B cell (primary cell): ENCODE results near the gene LYZL2. TPM values are rescaled to one million over a fixed set of nuclear protein-coding genes. Genes with fewer than 3 reads are reported as not detected.
"Not testable (repeated sequence)": the region's sequence is repeated elsewhere in the genome, so short reads cannot be mapped to it uniquely, and the experiment has no call there.

Experiments used
- ATAC-seq: fragments of 200-7000 bp; cut with Tn5 transposase; one replicate; pipeline ENCODE4 v1.10.0; 2021; ENCODE audit warnings: low read depth, mild to moderate bottlenecking, moderate number of reproducible peaks, moderate library complexity
- CTCF ChIA-PET: fragments of 350-600 bp; sonication (Branson Sonifier 250); formaldehyde crosslinking; loops from one replicate; lab custom pipeline; 2021; ENCODE audit warnings: antibody characterized with exemption, inconsistent platforms; lab: Charles Lee
- POLR2A ChIA-PET: fragments of 350-600 bp; sonication (Branson Sonifier 250); formaldehyde crosslinking; loops from one replicate; lab custom pipeline; 2021; ENCODE audit warnings: antibody characterized with exemption; lab: Charles Lee
- DNase-seq: peaks from one replicate; pipeline ENCODE4 v3.0.0; 2013
- H2AFZ ChIP-seq: 2 replicates; pipeline ENCODE4 v1.6.1; 2012; ENCODE audit warnings: mild to moderate bottlenecking, low read depth, low read length; ENCODE audit not compliant: insufficient read depth, poor library complexity, severe bottlenecking
- H3K27ac ChIP-seq, 2 donors: 1 replicate in 1 of 2; 2 replicates in 1 of 2; pipeline ENCODE4 v1.5.1; 2012 to 2013; ENCODE audit warnings: low read length in 2 of 2, mild to moderate bottlenecking in 2 of 2, moderate library complexity in 1 of 2
- H3K27me3 ChIP-seq, 4 experiments: fragments of 200-600 bp in 1 of 4; sonication (generic) in 1 of 4; replicated peaks in 1 of 4; 1 replicate in 2 of 4; 2 replicates in 2 of 4; pipeline versions ENCODE4 v1.6.1 to v1.7.0; 2013 to 2016; ENCODE audit warnings: low read length in 3 of 4, mild to moderate bottlenecking in 2 of 4, mixed read lengths in 1 of 4, moderate library complexity in 1 of 4; ENCODE audit not compliant: insufficient read depth in 4 of 4, control insufficient read depth in 3 of 4; ENCODE audit errors: control extremely low read depth in 1 of 4
- H3K36me3 ChIP-seq, 2 experiments: replicated peaks in 1 of 2; 1 replicate in 1 of 2; 2 replicates in 1 of 2; pipeline versions ENCODE4 v1.6.1 to v1.7.1; 2013; ENCODE audit warnings: low read length in 1 of 2; ENCODE audit not compliant: insufficient read depth in 2 of 2, control insufficient read depth in 1 of 2; ENCODE audit errors: control extremely low read depth in 1 of 2, extremely low read depth in 1 of 2
- H3K4me1 ChIP-seq, 2 donors: fragments of 200-600 bp in 1 of 2; sonication (generic) in 1 of 2; 1 replicate in 1 of 2; 2 replicates in 1 of 2; pipeline versions ENCODE4 v1.5.1 to v1.6.1; 2013 to 2017; ENCODE audit warnings: low read length in 2 of 2; ENCODE audit not compliant: control insufficient read depth in 2 of 2, insufficient read depth in 2 of 2
- H3K4me2 ChIP-seq: replicated peaks from 2 replicates; pipeline ENCODE3; 2012; ENCODE audit warnings: mild to moderate bottlenecking, low read depth, low read length; ENCODE audit not compliant: poor library complexity, severe bottlenecking
- H3K4me3 ChIP-seq, 5 experiments: fragments of 200-600 bp in 1 of 5; sonication (generic) in 1 of 5; 1 replicate in 3 of 5; 2 replicates in 2 of 5; pipeline versions ENCODE4 v1.5.1 to v1.7.0; 2011 to 2016; ENCODE audit warnings: low read length in 4 of 5, mild to moderate bottlenecking in 4 of 5, low read depth in 2 of 5, control low read depth in 1 of 5, moderate library complexity in 1 of 5; ENCODE audit not compliant: insufficient read depth in 1 of 5; ENCODE audit errors: control extremely low read depth in 1 of 5, extremely low read depth in 1 of 5
- H3K79me2 ChIP-seq: fragments of 200-600 bp; sonication (generic); one replicate; pipeline ENCODE4 v1.6.0; 2016; ENCODE audit warnings: low read length; ENCODE audit not compliant: control insufficient read depth, insufficient read depth
- H3K9ac ChIP-seq: fragments of 200-600 bp; sonication (generic); 2 replicates; pipeline ENCODE4 v1.6.1; 2017; ENCODE audit warnings: mild to moderate bottlenecking, low read length, moderate library complexity
- H3K9me3 ChIP-seq, 3 donors: one replicate each; pipeline versions ENCODE4 v1.6.1 to v1.7.1; 2013; ENCODE audit warnings: low read length in 2 of 3; ENCODE audit not compliant: control insufficient read depth in 2 of 3, insufficient read depth in 1 of 3; ENCODE audit errors: control extremely low read depth in 1 of 3
- H4K20me1 ChIP-seq: 2 replicates; pipeline ENCODE4 v1.6.0; 2012; ENCODE audit warnings: mild to moderate bottlenecking, low read length; ENCODE audit not compliant: insufficient read depth, control insufficient read depth, poor library complexity, severe bottlenecking
- H3K27ac Mint-ChIP-seq: one replicate; pipeline ENCODE4 v1.8.0; 2021; ENCODE audit warnings: mixed read lengths
- H3K27me3 Mint-ChIP-seq: one replicate; pipeline ENCODE4 v1.8.0; 2021; ENCODE audit warnings: mixed read lengths
- H3K4me1 Mint-ChIP-seq: one replicate; pipeline ENCODE4 v1.8.0; 2021; ENCODE audit warnings: mixed read lengths
- H3K4me3 Mint-ChIP-seq: one replicate; pipeline ENCODE4 v1.8.0; 2021; ENCODE audit warnings: mixed read lengths
- H3K9me3 Mint-ChIP-seq: one replicate; pipeline ENCODE4 v1.8.0; 2022; ENCODE audit warnings: mixed read lengths; ENCODE audit not compliant: insufficient read depth
- WGBS: methylation state at CpG from one replicate; pipeline ENCODE4 v1.1.5; 2013; ENCODE audit warnings: missing lambda C conversion rate; ENCODE audit not compliant: insufficient coverage; 5-methylcytosine and 5-hydroxymethylcytosine counted together
- intact Hi-C: fragments of 100-400 bp; cut with micrococcal nuclease; formaldehyde crosslinking; loops from one replicate; pipeline ENCODE4 v1.10.0; 2022
- polyA plus RNA-seq: library from polyadenylated mRNA; depleted of rRNA; stranded (reverse); fragments of >200 nt; gene quantifications from 2 replicates; pipeline ENCODE4 v1.2.3, GENCODE V29; 2012
- total RNA-seq, 2 donors: library from RNA; stranded (reverse); fragments of 120-200 nt in 1 of 2; gene quantifications; 1 replicate in 1 of 2; 2 replicates in 1 of 2; pipeline versions ENCODE4 v1.2.3 to v1.2.4, GENCODE V29; 2013 to 2022

The LYZL2 gene
- total and polyA plus RNA-seq, 2 donors (not counting 1 experiment from before 2014, with no cell fraction given) = not detected

- DNase-seq, H3K9me3 ChIP-seq, H3K36me3 ChIP-seq, H3K4me1 ChIP-seq, H3K79me2 ChIP-seq, H3K4me3 ChIP-seq, POLR2A ChIA-PET, H3K4me1 Mint-ChIP-seq, H4K20me1 ChIP-seq, H3K4me2 ChIP-seq, H3K27ac Mint-ChIP-seq, H3K4me3 Mint-ChIP-seq, CTCF ChIA-PET, H2AFZ ChIP-seq, H3K9me3 Mint-ChIP-seq, H3K27ac ChIP-seq, ATAC-seq, H3K9ac ChIP-seq: not testable (repeated sequence)
- H3K27me3 ChIP-seq = peaks cover 0 to 16% (median 2%) of the 10 kb centered on the region in 4 experiments
- intact Hi-C loops = loop anchor here (5.0 kb wide), 1 partner anchor 251 kb away; no protein-coding TSS in a partner anchor
- H3K27me3 Mint-ChIP-seq = peaks cover 51% of the 10 kb centered on the region
- 89% methylated on average over 3 of the region's 12 CpGs for WGBS
Measured at GRCh38 chr10:30643557-30644199, 14.1 kb upstream of the LYZL2 start.

DNA sequence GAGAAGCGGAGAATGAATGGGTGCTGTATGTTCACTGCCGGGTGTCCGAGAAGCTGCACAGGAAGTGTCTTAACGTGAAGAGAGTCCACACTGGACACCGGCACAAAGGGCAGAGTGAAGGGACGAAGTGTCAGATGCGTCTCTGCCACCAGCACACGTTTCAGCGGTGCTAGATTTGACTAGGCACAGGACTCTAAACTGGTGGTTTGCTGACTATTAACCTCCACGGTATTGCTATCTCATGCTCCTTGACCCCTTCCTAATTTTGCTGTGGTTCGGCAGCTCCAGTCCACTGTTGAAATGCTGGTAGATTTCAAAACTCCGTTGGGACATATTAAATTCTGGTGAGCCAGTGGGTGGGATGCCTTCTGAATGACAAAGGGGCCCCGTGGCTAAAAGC lies 13.3 kb upstream of the LYZL2 start:
- POLR2A ChIA-PET, ATAC-seq, H3K9me3 ChIP-seq, H3K27ac Mint-ChIP-seq, CTCF ChIA-PET, H3K9ac ChIP-seq, H3K4me2 ChIP-seq, H3K4me1 Mint-ChIP-seq, H3K9me3 Mint-ChIP-seq, H4K20me1 ChIP-seq, H3K27ac ChIP-seq, DNase-seq, H3K4me3 Mint-ChIP-seq, H3K36me3 ChIP-seq, H3K4me1 ChIP-seq, H3K79me2 ChIP-seq, H2AFZ ChIP-seq, H3K4me3 ChIP-seq: not testable (repeated sequence)
- peaks cover 48% of the 10 kb centered on the region for H3K27me3 Mint-ChIP-seq
- intact Hi-C loops = loop anchor here (5.0 kb wide), 1 partner anchor 251 kb away; no protein-coding TSS in a partner anchor
- WGBS = no CpG with 5 or more reads among the region's 13 CpGs
- peaks cover 0 to 16% (median 2%) of the 10 kb centered on the region in 4 experiments for H3K27me3 ChIP-seq
